H1 (cell line): ENCODE data around the gene GHRHR. TPM values are rescaled to one million over a fixed set of nuclear protein-coding genes. Genes with fewer than 3 reads are reported as not detected.

Source experiments
- CTCF ChIA-PET: fragments of 300-600 bp; sonication (Branson Sonifier 250); formaldehyde crosslinking; loops from one replicate; lab custom pipeline; 2021; ENCODE audit not compliant: partially characterized antibody; lab: Charles Lee
- POLR2A ChIA-PET: fragments of 300-600 bp; sonication (Branson Sonifier 250); formaldehyde crosslinking; loops from one replicate; lab custom pipeline; 2021; ENCODE audit warnings: inconsistent platforms; ENCODE audit not compliant: partially characterized antibody; lab: Charles Lee
- DNase-seq, 2 experiments: peaks; one replicate each; pipeline versions ENCODE4 v3.0.0 to v3.0.0-alpha.2; 2010 to 2022; ENCODE audit warnings: low spot score in 2 of 2, low read depth in 1 of 2, mixed read lengths in 1 of 2
- FAIRE-seq: peaks from 2 replicates; lab custom pipeline; 2011; peaks lifted over from hg19 to GRCh38; lab: Jason Lieb, UNC
- H2AFZ ChIP-seq: 2 replicates; pipeline ENCODE4 v1.8.1; 2012; ENCODE audit warnings: low read length, inconsistent platforms
- H2AK5ac ChIP-seq: 2 replicates; pipeline ENCODE4 v1.6.1; 2013; ENCODE audit warnings: low read depth, low read length
- H2BK120ac ChIP-seq: replicated peaks from 2 replicates; pipeline ENCODE3; 2013; ENCODE audit warnings: low read depth, low read length, inconsistent platforms
- H2BK12ac ChIP-seq: 2 replicates; pipeline ENCODE4 v1.6.1; 2013; ENCODE audit warnings: low read depth, low read length
- H2BK15ac ChIP-seq: 2 replicates; pipeline ENCODE4 v1.6.1; 2013; ENCODE audit warnings: low read length
- H2BK20ac ChIP-seq: 2 replicates; pipeline ENCODE4 v1.6.1; 2013; ENCODE audit warnings: low read length
- H2BK5ac ChIP-seq: 2 replicates; pipeline ENCODE4 v1.6.1; 2013; ENCODE audit warnings: low read depth, low read length
- H3K14ac ChIP-seq: 2 replicates; pipeline ENCODE4 v1.6.1; 2013; ENCODE audit warnings: inconsistent platforms; ENCODE audit not compliant: insufficient read length
- H3K18ac ChIP-seq: 2 replicates; pipeline ENCODE4 v1.6.1; 2013; ENCODE audit warnings: low read length; ENCODE audit errors: extremely low read depth
- H3K23ac ChIP-seq: 2 replicates; pipeline ENCODE4 v1.6.1; 2013; ENCODE audit warnings: inconsistent platforms; ENCODE audit not compliant: insufficient read length
- H3K23me2 ChIP-seq: 2 replicates; pipeline ENCODE4 v1.6.1; 2013; ENCODE audit warnings: low read depth, low read length
- H3K27ac ChIP-seq: 2 replicates; pipeline ENCODE4 v1.6.1; 2011; ENCODE audit warnings: low read depth, low read length, inconsistent platforms
- H3K27me3 ChIP-seq, 4 experiments: replicated peaks in 1 of 4; 1 replicate in 1 of 4; 2 replicates in 3 of 4; pipeline versions ENCODE4 v1.6.1 to v1.8.1; 2011 to 2013; ENCODE audit warnings: low read length in 3 of 4, mild to moderate bottlenecking in 3 of 4, inconsistent platforms in 2 of 4, mixed read lengths in 2 of 4, moderate library complexity in 1 of 4; ENCODE audit not compliant: control insufficient read depth in 3 of 4, insufficient read depth in 3 of 4; ENCODE audit errors: extremely low read depth in 1 of 4
- H3K36me3 ChIP-seq, 4 experiments: 2 replicates each; pipeline versions ENCODE4 v1.6.1 to v1.8.1; 2011 to 2013; ENCODE audit warnings: mild to moderate bottlenecking in 4 of 4, low read length in 3 of 4, moderate library complexity in 2 of 4, control low read depth in 1 of 4, inconsistent platforms in 1 of 4; ENCODE audit not compliant: insufficient read depth in 4 of 4, control insufficient read depth in 2 of 4
- H3K4ac ChIP-seq: replicated peaks from 2 replicates; pipeline ENCODE3; 2013; ENCODE audit warnings: low read length, low read depth, mixed read lengths, inconsistent platforms; ENCODE audit not compliant: insufficient read length
- H3K4me1 ChIP-seq, 4 experiments: replicated peaks in 1 of 4; 1 replicate in 1 of 4; 2 replicates in 3 of 4; pipeline versions ENCODE4 v1.6.1 to v1.8.1; 2011 to 2013; ENCODE audit warnings: low read length in 3 of 4, inconsistent platforms in 2 of 4, mixed read lengths in 1 of 4; ENCODE audit not compliant: insufficient read depth in 4 of 4, control insufficient read depth in 3 of 4
- H3K4me2 ChIP-seq, 2 experiments: 2 replicates each; pipeline versions ENCODE4 v1.6.1 to v1.8.1; 2011 to 2013; ENCODE audit warnings: low read depth in 2 of 2, low read length in 2 of 2, control low read depth in 1 of 2, inconsistent platforms in 1 of 2, mild to moderate bottlenecking in 1 of 2; ENCODE audit not compliant: insufficient read depth in 1 of 2
- H3K4me3 ChIP-seq, 4 experiments: fragments of 200-600, 300-600 bp in 1 of 4; sonication (generic), shearing (Covaris generic), sonication (Bioruptor Twin) in 1 of 4; 2 replicates each; pipeline versions ENCODE4 v1.5.1 to v1.8.1; 2011 to 2016; ENCODE audit warnings: low read length in 4 of 4, low read depth in 3 of 4, control low read depth in 2 of 4, inconsistent platforms in 2 of 4, mild to moderate bottlenecking in 2 of 4, mixed read lengths in 1 of 4, moderate library complexity in 1 of 4; ENCODE audit not compliant: insufficient read depth in 2 of 4; ENCODE audit errors: extremely low read depth in 1 of 4
- H3K56ac ChIP-seq: replicated peaks from 2 replicates; pipeline ENCODE3; 2013; ENCODE audit warnings: low read depth, mild to moderate bottlenecking, mixed read lengths, low read length, inconsistent platforms; ENCODE audit not compliant: insufficient read length
- H3K79me1 ChIP-seq: 2 replicates; pipeline ENCODE4 v1.6.1; 2013; ENCODE audit warnings: low read depth, low read length, control low read depth
- H3K79me2 ChIP-seq, 2 experiments: 2 replicates each; pipeline versions ENCODE4 v1.6.1 to v1.8.1; 2012 to 2013; ENCODE audit warnings: low read length in 2 of 2, mild to moderate bottlenecking in 2 of 2, inconsistent platforms in 1 of 2; ENCODE audit not compliant: insufficient read depth in 2 of 2, control insufficient read depth in 1 of 2
- H3K9ac ChIP-seq, 4 experiments: replicated peaks in 1 of 4; 1 replicate in 1 of 4; 2 replicates in 3 of 4; pipeline versions ENCODE4 v1.6.1 to v1.8.1; 2011 to 2013; ENCODE audit warnings: low read depth in 3 of 4, low read length in 3 of 4, control low read depth in 2 of 4, mild to moderate bottlenecking in 2 of 4, moderate library complexity in 2 of 4, inconsistent platforms in 1 of 4; ENCODE audit errors: extremely low read depth in 1 of 4
- H3K9me3 ChIP-seq, 2 experiments: 2 replicates each; pipeline versions ENCODE4 v1.6.1 to v1.8.1; 2012 to 2013; ENCODE audit warnings: mild to moderate bottlenecking in 2 of 2, moderate library complexity in 2 of 2, control low read depth in 1 of 2, inconsistent platforms in 1 of 2, low read depth in 1 of 2, low read length in 1 of 2, mixed read lengths in 1 of 2; ENCODE audit not compliant: insufficient read depth in 2 of 2
- H4K20me1 ChIP-seq, 2 experiments: replicated peaks in 1 of 2; 2 replicates each; pipeline versions ENCODE3 to v1.8.1; 2011 to 2013; ENCODE audit warnings: inconsistent platforms in 2 of 2, low read length in 2 of 2, mild to moderate bottlenecking in 1 of 2; ENCODE audit not compliant: insufficient read depth in 2 of 2, control insufficient read depth in 1 of 2
- H4K5ac ChIP-seq: 2 replicates; pipeline ENCODE4 v1.6.1; 2013; ENCODE audit warnings: low read length, low read depth, mixed read lengths, inconsistent platforms; ENCODE audit not compliant: insufficient read length
- H4K8ac ChIP-seq: 2 replicates; pipeline ENCODE4 v1.8.0; 2013; ENCODE audit warnings: mild to moderate bottlenecking, moderate library complexity, low read length, inconsistent platforms; ENCODE audit not compliant: insufficient read depth; ENCODE audit errors: extremely low read depth
- H4K91ac ChIP-seq: replicated peaks from 2 replicates; pipeline ENCODE3; 2013; ENCODE audit warnings: low read length, mixed read lengths, inconsistent platforms; ENCODE audit not compliant: insufficient read length
- CEBPB ChIP-seq: IDR thresholded peaks from 2 replicates; pipeline ENCODE4 v1.6.1; 2012; ENCODE audit warnings: low read depth, low read length
- CHD2 ChIP-seq: IDR thresholded peaks from 2 replicates; pipeline ENCODE4 v1.6.1; 2012; ENCODE audit warnings: low read length, improper control_type of control experiment
- KDM1A ChIP-seq: fragments of 200-600, 300-600 bp; sonication (generic); IDR thresholded peaks from 2 replicates; pipeline ENCODE4 v1.7.1; 2016; ENCODE audit warnings: mild to moderate bottlenecking, low read length, borderline replicate concordance
- PHF8 ChIP-seq: fragments of 200-600 bp; sonication (generic); conservative IDR thresholded peaks from 2 replicates; pipeline ENCODE4 v1.7.1; 2012; ENCODE audit warnings: low read depth, mild to moderate bottlenecking, inconsistent platforms, low read length, moderate library complexity
- RFX5 ChIP-seq: IDR thresholded peaks from 2 replicates; pipeline ENCODE4 v1.6.1; 2011; ENCODE audit warnings: low read depth, low read length, improper control_type of control experiment, borderline replicate concordance
- RNF2 ChIP-seq: fragments of 200-900, 300-1000 bp; sonication (generic); IDR thresholded peaks from 2 replicates; pipeline ENCODE4 v1.7.1; 2016; ENCODE audit warnings: borderline replicate concordance, low read depth, mild to moderate bottlenecking, antibody characterized with exemption, low read length; ENCODE audit not compliant: poor library complexity, severe bottlenecking; ENCODE audit errors: missing control alignments
- SRF ChIP-seq: IDR thresholded peaks from 2 replicates; pipeline ENCODE4 v1.6.1; 2011; ENCODE audit warnings: mild to moderate bottlenecking, low read depth, low read length, moderate library complexity
- WGBS, 2 experiments: shearing (Covaris generic) in 1 of 2; methylation state at CpG; one replicate each; pipeline versions ENCODE4 v1.1.6 to v1.1.7; 2013 to 2015; ENCODE audit warnings: low lambda C conversion rate in 2 of 2, mixed read lengths in 2 of 2, inconsistent platforms in 1 of 2, low coverage in 1 of 2, missing lambda C conversion rate in 1 of 2; ENCODE audit not compliant: insufficient replicate concordance in 2 of 2, insufficient coverage in 1 of 2, insufficient read length in 1 of 2; ENCODE audit errors: extremely low coverage in 1 of 2, missing lambda C conversion rate in 1 of 2; 5-methylcytosine and 5-hydroxymethylcytosine counted together
- polyA plus RNA-seq, 7 experiments: library from polyadenylated mRNA; depleted of rRNA in 3 of 7; stranded (reverse) in 5 of 7; unstranded in 2 of 7; fragments of >200 nt in 5 of 7; fragments of 200-250 nt in 2 of 7; gene quantifications; 1 replicate in 5 of 7; 2 replicates in 1 of 7; 4 replicates in 1 of 7; pipeline versions ENCODE4 v1.2.1 to v1.2.3, GENCODE V29; 2011 to 2013; ENCODE audit warnings: missing spikeins in 2 of 7, mixed read lengths in 2 of 7
- total RNA-seq: library from RNA; stranded (reverse); fragmentation: NEBNext Ultra II Directional; extraction: Animal tissue kit (Norgen Biotek cat#: 25700); gene quantifications from 2 replicates; pipeline ENCODE4 v1.2.1, GENCODE V29; 2021

GHRHR gene
- total and polyA plus RNA-seq, 2 of the 8 experiments (the other 6 are each of a cell fraction or from before 2014, with no cell fraction given), result 0.60 to 6.5 TPM

GRCh38 chr7:30965883-30966282, 2.1 kb downstream of the GHRHR start:
- no peak for FAIRE-seq
- CTCF ChIA-PET, result interaction anchor here (0.6 to 26.1 kb wide), 6 partner anchors 9 to 814 kb away, joined by 3 to 309 read pairs (median 3); no protein-coding TSS in a partner anchor
- H2AFZ ChIP-seq, result no peak overlapping the region

More at GRCh38 chr7:30965883-30966282, 2.1 kb downstream of the GHRHR start:
- Histone ChIP-seq H3K18ac (no peak overlapping the region), H3K4me2 (no peak overlapping the region), H3K23me2 (no peaks in the 10 kb centered on the region), H4K20me1 (no peaks in the 10 kb centered on the region), H4K91ac (no peak overlapping the region), H3K27me3 (no peaks in the 10 kb centered on the region; a peak in 1 of 7 replicates), H2AK5ac (no peak overlapping the region), H2BK20ac (no peak overlapping the region), H3K4me3 (no peak overlapping the region), H2BK5ac (no peak overlapping the region), H4K8ac (no peak overlapping the region), H3K36me3 (no peaks in the 10 kb centered on the region), H3K9me3 (no peaks in the 10 kb centered on the region), H2BK120ac (no peak overlapping the region), H3K56ac (no peak overlapping the region), H3K4me1 (no peaks in the 10 kb centered on the region), H4K5ac (no peak overlapping the region), H2BK15ac (no peak overlapping the region), H2BK12ac (no peak overlapping the region), H3K9ac (no peak overlapping the region), H3K4ac (no peak overlapping the region), H3K79me2 (no peaks in the 10 kb centered on the region), H3K27ac (no peak overlapping the region), H3K23ac (no peak overlapping the region), H3K79me1 (no peaks in the 10 kb centered on the region), H3K14ac (no peak overlapping the region)
- TF ChIP-seq KDM1A (no peak), RFX5 (no peak), CEBPB (no peak), PHF8 (no peak), SRF (no peak), RNF2 (no peak), CHD2 (no peak)
- DNase-seq, result no peak
- 83% methylated on average over 9 of the region's 9 CpGs; no CpG with 5 or more reads in 1 of the 2 experiments for WGBS, 2 experiments
- POLR2A ChIA-PET, result interaction anchor here (1.7 kb wide), 1 partner anchor 28 kb away, joined by 3 read pairs; no protein-coding TSS in a partner anchor
